H9 (cell line): ENCODE measurements around the gene UNC13C. TPM values are rescaled to one million over a fixed set of nuclear protein-coding genes. Genes with fewer than 3 reads are reported as not detected.

Experiments used
- DNase-seq: peaks from one replicate; pipeline ENCODE4 v3.0.0-alpha.2; 2017
- H2AFZ ChIP-seq: one replicate; pipeline ENCODE4 v1.6.1; 2013; ENCODE audit warnings: mild to moderate bottlenecking, low read length, control low read depth, moderate library complexity
- H2AK5ac ChIP-seq: 2 replicates; pipeline ENCODE4 v1.6.1; 2013; ENCODE audit warnings: low read length, control low read depth, mixed read lengths; ENCODE audit not compliant: insufficient read length
- H2BK120ac ChIP-seq: one replicate; pipeline ENCODE4 v1.6.1; 2013; ENCODE audit warnings: low read depth, mild to moderate bottlenecking, low read length, control low read depth, inconsistent platforms; ENCODE audit not compliant: poor library complexity, severe bottlenecking
- H2BK12ac ChIP-seq: 2 replicates; pipeline ENCODE4 v1.6.1; 2013; ENCODE audit warnings: low read length, control low read depth, mixed read lengths, low read depth; ENCODE audit not compliant: insufficient read length
- H2BK15ac ChIP-seq: 2 replicates; pipeline ENCODE4 v1.6.1; 2013; ENCODE audit warnings: low read depth, low read length, control low read depth
- H2BK20ac ChIP-seq: one replicate; pipeline ENCODE4 v1.6.1; 2013; ENCODE audit warnings: low read depth, mild to moderate bottlenecking, low read length, control low read depth, inconsistent platforms; ENCODE audit not compliant: poor library complexity, severe bottlenecking
- H2BK5ac ChIP-seq: 2 replicates; pipeline ENCODE4 v1.6.1; 2013; ENCODE audit warnings: low read length, control low read depth, mixed read lengths; ENCODE audit not compliant: insufficient read length
- H3K14ac ChIP-seq: 2 replicates; pipeline ENCODE4 v1.6.1; 2013; ENCODE audit warnings: low read length, control low read depth; ENCODE audit not compliant: insufficient read depth
- H3K18ac ChIP-seq: 2 replicates; pipeline ENCODE4 v1.6.1; 2013; ENCODE audit warnings: low read depth, mild to moderate bottlenecking, mixed read lengths, low read length, control low read depth; ENCODE audit not compliant: insufficient read length
- H3K23ac ChIP-seq: 2 replicates; pipeline ENCODE4 v1.6.1; 2013; ENCODE audit warnings: low read length, control low read depth, mixed read lengths, low read depth; ENCODE audit not compliant: insufficient read length
- H3K23me2 ChIP-seq: 2 replicates; pipeline ENCODE4 v1.6.1; 2013; ENCODE audit warnings: low read depth, mild to moderate bottlenecking, mixed read lengths, low read length, control low read depth; ENCODE audit not compliant: insufficient read length, poor library complexity, severe bottlenecking
- H3K27ac ChIP-seq: 2 replicates; pipeline ENCODE4 v1.5.1; 2013; ENCODE audit warnings: low read length, control low read depth, mixed read lengths, low read depth; ENCODE audit not compliant: insufficient read length
- H3K27me3 ChIP-seq: 2 replicates; pipeline ENCODE4 v1.6.1; 2013; ENCODE audit warnings: low read length, control low read depth, inconsistent platforms; ENCODE audit not compliant: insufficient read depth
- H3K4ac ChIP-seq: 2 replicates; pipeline ENCODE4 v1.6.1; 2013; ENCODE audit warnings: low read depth, mild to moderate bottlenecking, control low read depth, inconsistent platforms, low read length, moderate library complexity
- H3K4me1 ChIP-seq: 2 replicates; pipeline ENCODE4 v1.6.1; 2013; ENCODE audit warnings: low read length, control low read depth, inconsistent platforms; ENCODE audit not compliant: insufficient read depth
- H3K4me2 ChIP-seq: 2 replicates; pipeline ENCODE4 v1.6.1; 2013; ENCODE audit warnings: low read length, control low read depth, mixed read lengths; ENCODE audit not compliant: insufficient read length, insufficient read depth
- H3K56ac ChIP-seq: 2 replicates; pipeline ENCODE4 v1.6.1; 2013; ENCODE audit warnings: low read depth, mild to moderate bottlenecking, mixed read lengths, low read length, control low read depth; ENCODE audit not compliant: insufficient read length
- H3K79me1 ChIP-seq: 2 replicates; pipeline ENCODE4 v1.6.1; 2013; ENCODE audit warnings: low read depth, mild to moderate bottlenecking, moderate library complexity, low read length, control low read depth, inconsistent platforms; ENCODE audit not compliant: insufficient read depth, poor library complexity, severe bottlenecking
- H3K79me2 ChIP-seq: 2 replicates; pipeline ENCODE4 v1.6.1; 2013; ENCODE audit warnings: low read length, control low read depth, inconsistent platforms; ENCODE audit not compliant: insufficient read depth
- H3K9ac ChIP-seq: 2 replicates; pipeline ENCODE4 v1.6.1; 2013; ENCODE audit warnings: low read length, control low read depth, mixed read lengths; ENCODE audit not compliant: insufficient read length; ENCODE audit errors: extremely low read depth
- H3K9me3 ChIP-seq: one replicate; pipeline ENCODE4 v1.6.1; 2013; ENCODE audit warnings: low read depth, low read length, inconsistent platforms; ENCODE audit not compliant: control insufficient read depth
- H3T11ph ChIP-seq: one replicate; pipeline ENCODE4 v1.6.1; 2013; ENCODE audit warnings: mild to moderate bottlenecking, low read length, control low read depth, inconsistent platforms
- H4K20me1 ChIP-seq: one replicate; pipeline ENCODE4 v1.6.1; 2013; ENCODE audit not compliant: control insufficient read depth, insufficient read length, insufficient read depth
- H4K5ac ChIP-seq: 2 replicates; pipeline ENCODE4 v1.6.1; 2013; ENCODE audit warnings: low read depth, mild to moderate bottlenecking, mixed read lengths, low read length, control low read depth; ENCODE audit not compliant: insufficient read length
- H4K8ac ChIP-seq: replicated peaks from 2 replicates; pipeline ENCODE4 v1.6.1; 2013; ENCODE audit warnings: low read length, control low read depth, mixed read lengths, low read depth; ENCODE audit not compliant: insufficient read length
- H4K91ac ChIP-seq: 2 replicates; pipeline ENCODE4 v1.6.1; 2013; ENCODE audit warnings: low read depth, mild to moderate bottlenecking, moderate library complexity, mixed read lengths, low read length, control low read depth; ENCODE audit not compliant: insufficient read length
- H3K27ac Mint-ChIP-seq, 3 experiments: 2 replicates in 2 of 3; 3 replicates in 1 of 3; pipeline ENCODE4 v1.8.0; 2020 to 2021; ENCODE audit warnings: mixed read lengths in 3 of 3, mild to moderate bottlenecking in 1 of 3, moderate library complexity in 1 of 3
- H3K27me3 Mint-ChIP-seq: 2 replicates; pipeline ENCODE4 v1.8.0; 2021; ENCODE audit warnings: low read depth, mild to moderate bottlenecking, moderate library complexity, mixed read lengths
- H3K36me3 Mint-ChIP-seq, 3 experiments: 2 replicates in 2 of 3; 3 replicates in 1 of 3; pipeline ENCODE4 v1.8.0; 2020 to 2021; ENCODE audit warnings: low read depth in 3 of 3, mixed read lengths in 3 of 3; ENCODE audit not compliant: insufficient read depth in 1 of 3
- H3K4me1 Mint-ChIP-seq, 2 experiments: 2 replicates each; pipeline ENCODE4 v1.8.0; 2020; ENCODE audit warnings: mixed read lengths in 2 of 2
- H3K4me3 Mint-ChIP-seq, 2 experiments: 2 replicates in 1 of 2; 3 replicates in 1 of 2; pipeline ENCODE4 v1.8.0; 2020 to 2021; ENCODE audit warnings: mild to moderate bottlenecking in 2 of 2, mixed read lengths in 2 of 2, moderate library complexity in 1 of 2
- H3K9me3 Mint-ChIP-seq, 2 experiments: 2 replicates in 1 of 2; 3 replicates in 1 of 2; pipeline ENCODE4 v1.8.0; 2020; ENCODE audit warnings: mild to moderate bottlenecking in 2 of 2, mixed read lengths in 2 of 2, moderate library complexity in 1 of 2
- CTCF ChIP-seq: fragments of 200-600 bp; sonication (generic); conservative IDR thresholded peaks from 3 replicates; pipeline ENCODE4 v1.8.0; 2021; ENCODE audit warnings: antibody characterized with exemption, mild to moderate bottlenecking
- WGBS: extraction: QIAGEN DNeasy Blood & Tissue Kit; methylation state at CpG from one replicate; pipeline ENCODE4 v1.1.7; 2013; ENCODE audit warnings: missing lambda C conversion rate, low lambda C conversion rate, mixed read lengths; ENCODE audit not compliant: insufficient read length; ENCODE audit errors: extremely low coverage; 5-methylcytosine and 5-hydroxymethylcytosine counted together
- total RNA-seq: library from RNA; stranded (reverse); gene quantifications from 2 replicates; pipeline ENCODE4 v1.2.1, GENCODE V29; 2021

The UNC13C gene
- total RNA-seq, 1 experiment from 2014 or later = 0.02 TPM

- H2BK12ac ChIP-seq = no peak overlapping the region
- WGBS = no CpG with 5 or more reads among the region's 7 CpGs
- Mint-ChIP-seq H3K27ac (no peak overlapping the region), H3K4me1 (no peaks in the 10 kb centered on the region; a peak in 1 of 4 replicates), H3K4me3 (no peak overlapping the region), H3K36me3 (no peaks in the 10 kb centered on the region; a peak in 1 of 7 replicates), H3K9me3 (peaks cover 2 to 4% of the 10 kb centered on the region in 2 experiments; a peak in 4 of 5 replicates), H3K27me3 (no peaks in the 10 kb centered on the region; the same call in 1 of the 2 replicates)
- no peaks in the 10 kb centered on the region for H3K79me1 ChIP-seq
- no peaks in the 10 kb centered on the region for H3K4me1 ChIP-seq
- H2AFZ ChIP-seq = no peak overlapping the region
- DNase-seq = no peak
- no peak overlapping the region for H3K18ac ChIP-seq
- no peak overlapping the region for H2BK20ac ChIP-seq
- no peak overlapping the region for H3K4me2 ChIP-seq
- H3K27ac ChIP-seq = no peak overlapping the region
- H3K9me3 ChIP-seq = no peaks in the 10 kb centered on the region
- H3K4ac ChIP-seq = no peak overlapping the region
- no peaks in the 10 kb centered on the region for H4K20me1 ChIP-seq
- H3K23ac ChIP-seq = no peak overlapping the region
- no peaks in the 10 kb centered on the region for H3K27me3 ChIP-seq
- H3K79me2 ChIP-seq = no peaks in the 10 kb centered on the region
- no peak overlapping the region for H4K8ac ChIP-seq
- no peak overlapping the region for H3K9ac ChIP-seq
- H3K23me2 ChIP-seq = no peaks in the 10 kb centered on the region
- no peak overlapping the region for H2BK5ac ChIP-seq
- H4K5ac ChIP-seq = no peak overlapping the region
- no peak overlapping the region for H3T11ph ChIP-seq
- H3K14ac ChIP-seq = no peak overlapping the region
- no peak overlapping the region for H3K56ac ChIP-seq
- no peak overlapping the region for H2AK5ac ChIP-seq
- no peak overlapping the region for H2BK120ac ChIP-seq
- H4K91ac ChIP-seq = no peak overlapping the region
- TF ChIP-seq CTCF = no peak
- no peak overlapping the region for H2BK15ac ChIP-seq
These were observed 228.5 kb downstream of the UNC13C start for GRCh38 chr15:54206586-54207321.
